Measurements from ENCODE around the gene IMMP1L.
"Not testable (repeated sequence)": the region's sequence is repeated elsewhere in the genome, so short reads cannot be mapped to it uniquely, and the experiment has no call there.

Gene IMMP1L

GRCh38 chr11:31500560-31500959, 8.9 kb downstream of the IMMP1L start:
- TF ChIP-seq CTCF (IDR thresholded peaks at IDR 0.05), result no peak
- H3K4me1 Mint-ChIP-seq, result no peaks in the 10 kb centered on the region
- H3K27ac Mint-ChIP-seq, result peak overlapping the region; percentile 36
- no peak overlapping the region for H3K4me3 Mint-ChIP-seq
- peaks cover 88% of the 10 kb centered on the region for H3K36me3 Mint-ChIP-seq (ENCODE audit: low read depth)
- no peaks in the 10 kb centered on the region for H3K27me3 Mint-ChIP-seq (ENCODE audit: low read depth, poor library complexity)
- no peak for DNase-seq
- H3K9me3 Mint-ChIP-seq, result peaks cover 17% of the 10 kb centered on the region

- Mint-ChIP-seq H3K27ac (peak overlapping the region; percentile 51), H3K27me3 (ENCODE audit: low read depth, poor library complexity) (no peaks in the 10 kb centered on the region), H3K36me3 (ENCODE audit: low read depth) (peaks cover 88% of the 10 kb centered on the region), H3K9me3 (peaks cover 26% of the 10 kb centered on the region), H3K4me1 (no peaks in the 10 kb centered on the region), H3K4me3 (no peak overlapping the region)
- DNase-seq, result no peak
- TF ChIP-seq CTCF (IDR thresholded peaks at IDR 0.05), result no peak
Observed at GRCh38 chr11:31499576-31500178, 9.7 kb downstream of the IMMP1L start.

GRCh38 chr11:31493762-31494161, 15.7 kb downstream of the IMMP1L start:
- peaks cover 44% of the 10 kb centered on the region for H3K9me3 Mint-ChIP-seq
- H3K4me3 Mint-ChIP-seq; H3K27me3 Mint-ChIP-seq (ENCODE audit: low read depth, poor library complexity); H3K4me1 Mint-ChIP-seq; H3K27ac Mint-ChIP-seq; DNase-seq: not testable (repeated sequence)
- peaks cover 83% of the 10 kb centered on the region for H3K36me3 Mint-ChIP-seq (ENCODE audit: low read depth)

- H3K27ac Mint-ChIP-seq, result no peak overlapping the region
Observed at GRCh38 chr11:31493235-31493634, 16.2 kb downstream of the IMMP1L start.

GRCh38 chr11:31492320-31492913, 17.0 kb downstream of the IMMP1L start:
- no peak for DNase-seq
- Mint-ChIP-seq H3K4me3 (no peak overlapping the region), H3K4me1 (no peaks in the 10 kb centered on the region), H3K36me3 (ENCODE audit: low read depth) (peaks cover 79% of the 10 kb centered on the region), H3K9me3 (peaks cover 35% of the 10 kb centered on the region), H3K27me3 (ENCODE audit: low read depth, poor library complexity) (no peaks in the 10 kb centered on the region), H3K27ac (peak overlapping the region; percentile 1)
- no peak for TF ChIP-seq CTCF (IDR thresholded peaks at IDR 0.05)

More at GRCh38 chr11:31493235-31493634, 16.2 kb downstream of the IMMP1L start:
- no peak for DNase-seq
- no peaks in the 10 kb centered on the region for H3K4me1 Mint-ChIP-seq
- H3K4me3 Mint-ChIP-seq, result no peak overlapping the region
- peaks cover 39% of the 10 kb centered on the region for H3K9me3 Mint-ChIP-seq
- no peak for TF ChIP-seq CTCF (IDR thresholded peaks at IDR 0.05)
- H3K36me3 Mint-ChIP-seq (ENCODE audit: low read depth), result peaks cover 81% of the 10 kb centered on the region
- H3K27me3 Mint-ChIP-seq (ENCODE audit: low read depth, poor library complexity), result no peaks in the 10 kb centered on the region

GRCh38 chr11:31487848-31488247, 21.6 kb downstream of the IMMP1L start:
- TF ChIP-seq CTCF (IDR thresholded peaks at IDR 0.05), result peak; percentile 23
- no peaks in the 10 kb centered on the region for H3K27me3 Mint-ChIP-seq (ENCODE audit: low read depth, poor library complexity)
- no peak overlapping the region for H3K27ac Mint-ChIP-seq
- DNase-seq, result no peak
- no peak overlapping the region for H3K4me3 Mint-ChIP-seq
- peaks cover 38% of the 10 kb centered on the region for H3K36me3 Mint-ChIP-seq (ENCODE audit: low read depth)
- no peaks in the 10 kb centered on the region for H3K4me1 Mint-ChIP-seq
- no peaks in the 10 kb centered on the region for H3K9me3 Mint-ChIP-seq

All from nephron progenitor cell (in vitro differentiated cells).